GDM1 (cell line): ENCODE results near the gene PDE7B.
"Not testable (repeated sequence)": the region's sequence is repeated elsewhere in the genome, so short reads cannot be mapped to it uniquely, and the experiment has no call there.

Source experiments
- DNase-seq: peaks from one replicate; lab custom pipeline; 2025; lab: John Stamatoyannopoulos, UW

Gene PDE7B

GRCh38 chr6:136189104-136189503 is 337.6 kb downstream of the PDE7B start:
- DNase-seq: no peak

GRCh38 chr6:136191606-136192312 is 340.3 kb downstream of the PDE7B start:
- DNase-seq: no peak

GRCh38 chr6:136192902-136193301 is 341.4 kb downstream of the PDE7B start:
- no peak for DNase-seq

GRCh38 chr6:136201732-136202131 is 350.2 kb downstream of the PDE7B start:
- DNase-seq: no peak

GRCh38 chr6:136208783-136209182 is 357.3 kb downstream of the PDE7B start:
- no peak for DNase-seq

- no peak for DNase-seq
These were observed 358.0 kb downstream of the PDE7B start for GRCh38 chr6:136209496-136209895.

- no peak for DNase-seq
These were observed 359.1 kb downstream of the PDE7B start for GRCh38 chr6:136210398-136211165.

- DNase-seq: no peak
These were observed 361.1 kb downstream of the PDE7B start for GRCh38 chr6:136212608-136213007.

- no peak for DNase-seq
These were observed 361.6 kb downstream of the PDE7B start for GRCh38 chr6:136213012-136213539.

- DNase-seq: no peak
These were observed 362.4 kb downstream of the PDE7B start for GRCh38 chr6:136213853-136214252.

GRCh38 chr6:136216503-136217401 is 365.3 kb downstream of the PDE7B start:
- no peak for DNase-seq

- not testable (repeated sequence) for DNase-seq
These were observed 373.5 kb downstream of the PDE7B start for GRCh38 chr6:136224974-136225373.

- DNase-seq: no peak
These were observed 374.0 kb downstream of the PDE7B start for GRCh38 chr6:136225496-136225895.

- no peak for DNase-seq
These were observed 374.6 kb downstream of the PDE7B start for GRCh38 chr6:136226027-136226673.

- no peak for DNase-seq
These were observed 375.3 kb downstream of the PDE7B start for GRCh38 chr6:136226674-136227377.

- no peak for DNase-seq
These were observed 377.3 kb downstream of the PDE7B start for GRCh38 chr6:136228814-136229213.

GRCh38 chr6:136230219-136230853 is 378.8 kb downstream of the PDE7B start:
- no peak for DNase-seq

GRCh38 chr6:136232701-136233100 is 381.2 kb downstream of the PDE7B start:
- DNase-seq: no peak

GRCh38 chr6:136235233-136235564 is 383.7 kb downstream of the PDE7B start:
- no peak for DNase-seq

GRCh38 chr6:136236466-136237293 is 385.2 kb downstream of the PDE7B start:
- DNase-seq: peak; percentile 45
